ENCODE data around the gene TAPT1. TPM values are rescaled to one million over a fixed set of nuclear protein-coding genes. Genes with fewer than 3 reads are reported as not detected.

TAPT1 gene
- total and polyA plus RNA-seq, 2 of the 13 experiments (the other 11 are each of a cell fraction or from before 2014, with no cell fraction given) = 24.5 to 25.3 TPM

GRCh38 chr4:16140231-16140878, 85.9 kb downstream of the TAPT1 start:
- Histone ChIP-seq H3K4me3 (replicated peaks in 1 of 3; ENCODE audit: insufficient read depth in 1 of 3, low read depth in 2 of 3, low read length in 3 of 3) (no peak overlapping the region; a peak in 1 of 6 replicates), H3K4me2 (ENCODE audit: low read depth, low read length) (peak overlapping the region; percentile 57), H2AFZ (ENCODE audit: low read length) (no peak overlapping the region), H3K27ac (ENCODE audit: extremely low read length, insufficient read depth, low read length) (peak overlapping the region; percentile 72), H3K4me1 (ENCODE audit: insufficient read depth, low read length) (peaks cover 64% of the 10 kb centered on the region), H4K20me1 (ENCODE audit: insufficient read depth, low read length) (no peaks in the 10 kb centered on the region), H3K79me2 (ENCODE audit: insufficient read depth, low read length) (no peaks in the 10 kb centered on the region), H3K27me3 (ENCODE audit: control insufficient read depth in 1 of 2, insufficient read depth in 2 of 2, low read length in 2 of 2) (no peaks in the 10 kb centered on the region; a peak in 1 of 5 replicates), H3K9me3 (ENCODE audit: low read length) (peaks cover 27% of the 10 kb centered on the region), H3K9ac (ENCODE audit: insufficient read depth, low read depth, low read length) (no peak overlapping the region), H3K36me3 (replicated peaks in 1 of 2; ENCODE audit: control insufficient read depth in 1 of 2, insufficient read depth in 2 of 2, low read length in 2 of 2) (no peaks in the 10 kb centered on the region)
- no peak for TF ChIP-seq ZNF503 (CRISPR knock-in tag; IDR thresholded peaks at IDR 0.05)
- TF ChIP-seq ZNF703 (CRISPR knock-in tag; IDR thresholded peaks at IDR 0.05; ENCODE audit: borderline replicate concordance) = no peak
- TF ChIP-seq TAF15 (IDR thresholded peaks at IDR 0.05; ENCODE audit: low read depth, low read length, poor library complexity, severe bottlenecking) = no peak
- 0 out of 2 replicates have a peak, but pooled peaks have one; percentile 42 for TF ChIP-seq ARID2 (CRISPR knock-in tag; IDR thresholded peaks at IDR 0.05; ENCODE audit: borderline replicate concordance)
- TF ChIP-seq NFE2 (CRISPR knock-in tag; IDR thresholded peaks at IDR 0.05) = no peak
- ATAC-seq = peak; percentile 7; the same call in 2 of the 3 replicates
- POLR2A ChIA-PET = interaction anchor here (1.0 to 3.1 kb wide), 10 partner anchors 9 to 29 kb away, joined by 3 to 15 read pairs (median 4); no protein-coding TSS in a partner anchor
- intact Hi-C loops (cut with micrococcal nuclease; ENCODE audit: unreplicated experiment) = loop anchor here (2.0 kb wide), 1 partner anchor 58 kb away; no protein-coding TSS in a partner anchor
- CTCF ChIA-PET (ENCODE audit: low intra/inter-chr PET ratio, low total read pairs) = no interaction called here
- DNase-seq (ENCODE audit: low spot score) = no peak
- FAIRE-seq = no peak
- in situ Hi-C loops (cut with HindIII; ENCODE audit: extremely low pct_ligation_motif_present, low pct_unique_long_range_greater_than_20kb) = no loop called here
- 59% methylated on average over 4 of the region's 4 CpGs for WGBS (ENCODE audit: low lambda C conversion rate)
- no TSS peak for BruUV-seq (replicated peaks)

All from HepG2 (cell line).